ENCODE results near the gene IFRD2.
"Not testable (repeated sequence)": the region's sequence is repeated elsewhere in the genome, so short reads cannot be mapped to it uniquely, and the experiment has no call there.

IFRD2 gene

DNA sequence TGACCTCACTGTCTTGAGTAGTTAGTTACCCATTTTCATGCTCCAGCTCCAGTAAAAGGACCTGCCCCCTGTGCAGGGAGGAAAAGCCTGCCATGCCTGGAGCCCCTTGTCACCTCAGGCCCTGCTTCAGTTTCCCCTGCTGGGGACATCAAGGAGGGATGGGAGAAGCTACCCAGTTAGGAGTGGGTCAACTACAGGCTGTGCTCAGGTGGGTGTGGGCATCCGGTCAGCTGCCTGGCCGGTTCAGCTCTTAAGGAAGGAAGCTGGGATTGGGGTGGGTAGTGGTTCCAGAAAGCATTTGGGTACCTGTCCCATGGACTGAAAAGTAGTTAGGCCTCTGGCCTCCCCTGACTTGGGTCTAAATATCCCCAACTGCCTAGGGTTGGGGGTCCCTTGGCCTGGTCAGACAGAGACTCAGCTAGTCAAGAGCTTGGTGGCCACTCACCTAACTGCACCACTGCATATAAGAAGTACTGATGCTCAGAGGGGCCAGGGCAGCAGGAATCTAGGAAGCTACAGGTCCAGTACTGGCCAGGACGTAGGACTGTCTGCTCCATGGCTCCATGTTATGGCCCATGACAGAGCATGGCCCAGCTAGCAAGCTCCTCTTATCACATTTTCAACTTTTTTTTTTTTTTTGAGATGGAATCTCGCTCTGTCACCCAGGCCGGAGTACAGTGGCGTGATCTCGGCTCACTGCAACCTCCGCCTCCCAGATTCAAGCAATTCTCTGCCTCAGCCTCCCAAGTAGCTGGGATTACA, 12.8 kb downstream of the IFRD2 start:
- DNase-seq = no peak

DNA sequence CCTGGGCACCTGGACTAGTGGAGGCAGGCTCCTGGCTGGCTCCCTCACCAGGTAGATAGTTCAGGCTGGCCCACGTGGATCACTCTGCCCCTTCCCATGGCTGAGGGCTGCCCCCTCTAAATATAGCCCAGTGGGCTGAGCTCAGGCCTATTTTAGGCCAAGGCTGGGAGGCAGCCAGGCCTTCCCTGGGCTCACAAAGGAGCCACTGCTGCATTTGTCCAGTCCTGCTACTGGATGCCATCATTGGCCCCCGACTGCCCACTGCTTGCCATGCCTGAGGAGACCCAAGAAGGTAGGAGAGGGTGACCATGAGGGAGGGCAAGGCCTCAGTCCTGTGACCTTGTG, 13.4 kb downstream of the IFRD2 start, which contains the start of gene LSMEM2:
Gene LSMEM2 (plus strand): TSS at position 208 of the 345 bp plus-strand sequence. CDS start 27 bp downstream, at position 235.
- DNase-seq = no peak

DNA sequence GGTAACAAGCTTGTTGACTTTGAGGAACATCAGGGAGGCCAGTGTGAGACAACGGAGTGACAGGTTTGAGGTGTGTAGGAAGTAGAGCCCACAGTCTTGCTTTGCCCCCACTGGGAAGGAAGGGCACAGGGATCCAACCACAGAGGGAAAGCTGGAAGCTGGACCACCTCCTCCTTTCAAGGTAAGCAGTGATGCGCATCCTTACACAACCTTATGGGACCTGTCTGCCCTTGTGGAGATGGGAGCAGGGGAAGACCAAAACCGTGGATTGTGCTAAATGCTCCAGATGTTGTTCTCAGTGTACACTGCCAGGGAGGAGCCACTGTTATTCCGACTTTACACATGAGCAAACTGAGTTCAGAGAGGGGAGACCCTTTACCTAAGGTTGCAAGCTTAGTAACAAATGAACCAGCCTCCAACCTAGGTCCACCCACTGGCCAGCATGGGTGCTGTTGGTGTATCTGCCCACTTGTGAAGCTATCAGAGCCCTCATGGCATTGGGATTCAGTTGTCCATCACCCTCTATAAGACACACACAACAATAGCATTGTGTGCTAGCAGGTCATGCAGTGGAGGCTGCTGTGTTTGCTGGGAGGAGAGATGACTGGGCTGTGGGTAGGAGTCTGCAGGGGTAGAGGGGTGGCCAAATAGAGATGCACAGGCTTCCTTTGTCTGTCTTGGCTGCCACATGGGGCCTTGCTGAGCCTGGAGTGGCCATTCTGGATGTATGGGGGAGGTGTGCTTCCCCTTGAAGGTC, 13.9 kb downstream of the IFRD2 start:
- DNase-seq = no peak

DNA sequence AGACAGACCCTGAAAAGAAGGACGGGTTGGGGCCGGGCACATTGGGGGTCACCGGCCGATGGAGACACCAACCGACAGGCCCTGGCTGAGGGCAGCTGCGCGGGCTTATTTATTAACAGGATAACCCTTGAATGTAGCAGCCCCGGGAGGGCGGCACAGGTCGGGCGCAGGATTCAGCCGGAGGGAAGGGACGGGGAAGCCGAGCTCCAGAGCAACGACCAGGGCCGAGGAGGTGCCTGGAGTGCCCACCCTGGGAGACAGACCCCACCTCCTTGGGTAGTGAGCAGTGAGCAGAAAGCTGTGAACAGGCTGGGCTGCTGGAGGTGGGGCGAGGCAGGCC, 15.5 kb downstream of the IFRD2 start:
- no peak for DNase-seq

DNA sequence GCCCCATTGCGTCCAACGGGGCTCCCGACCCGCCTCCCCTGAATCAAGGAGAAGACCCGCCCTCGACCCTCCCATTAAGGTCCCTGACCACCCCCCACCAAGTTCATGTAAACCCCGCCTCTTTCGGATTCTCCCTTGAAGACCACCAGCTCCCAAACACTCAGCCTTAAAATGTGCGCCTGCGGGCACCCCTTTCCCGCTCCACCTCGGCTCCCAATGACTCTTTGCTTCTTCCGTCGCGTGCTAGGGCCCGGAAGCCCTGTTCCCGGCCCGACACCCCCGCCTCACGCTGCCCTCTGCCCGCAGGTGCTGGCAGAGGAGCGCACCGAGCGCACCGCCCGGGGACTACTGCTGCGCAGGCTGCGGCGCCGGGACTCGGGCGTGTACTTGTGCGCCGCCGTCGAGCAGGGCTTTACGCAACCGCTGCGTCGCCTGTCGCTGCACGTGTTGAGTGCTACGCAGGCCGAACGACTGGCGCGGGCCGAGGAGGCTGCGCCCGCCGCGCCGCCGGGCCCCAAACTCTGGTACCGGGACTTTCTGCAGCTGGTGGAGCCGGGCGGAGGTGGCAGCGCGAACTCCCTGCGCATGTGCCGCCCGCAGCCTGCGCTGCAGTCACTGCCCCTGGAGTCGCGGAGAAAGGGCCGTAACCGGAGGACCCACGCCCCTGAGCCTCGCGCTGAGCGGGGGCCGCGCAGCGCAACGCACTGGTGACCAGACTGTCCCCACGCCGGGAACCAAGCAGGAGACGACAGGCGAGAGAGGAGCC, 16.1 kb downstream of the IFRD2 start:
- DNase-seq = no peak

DNA sequence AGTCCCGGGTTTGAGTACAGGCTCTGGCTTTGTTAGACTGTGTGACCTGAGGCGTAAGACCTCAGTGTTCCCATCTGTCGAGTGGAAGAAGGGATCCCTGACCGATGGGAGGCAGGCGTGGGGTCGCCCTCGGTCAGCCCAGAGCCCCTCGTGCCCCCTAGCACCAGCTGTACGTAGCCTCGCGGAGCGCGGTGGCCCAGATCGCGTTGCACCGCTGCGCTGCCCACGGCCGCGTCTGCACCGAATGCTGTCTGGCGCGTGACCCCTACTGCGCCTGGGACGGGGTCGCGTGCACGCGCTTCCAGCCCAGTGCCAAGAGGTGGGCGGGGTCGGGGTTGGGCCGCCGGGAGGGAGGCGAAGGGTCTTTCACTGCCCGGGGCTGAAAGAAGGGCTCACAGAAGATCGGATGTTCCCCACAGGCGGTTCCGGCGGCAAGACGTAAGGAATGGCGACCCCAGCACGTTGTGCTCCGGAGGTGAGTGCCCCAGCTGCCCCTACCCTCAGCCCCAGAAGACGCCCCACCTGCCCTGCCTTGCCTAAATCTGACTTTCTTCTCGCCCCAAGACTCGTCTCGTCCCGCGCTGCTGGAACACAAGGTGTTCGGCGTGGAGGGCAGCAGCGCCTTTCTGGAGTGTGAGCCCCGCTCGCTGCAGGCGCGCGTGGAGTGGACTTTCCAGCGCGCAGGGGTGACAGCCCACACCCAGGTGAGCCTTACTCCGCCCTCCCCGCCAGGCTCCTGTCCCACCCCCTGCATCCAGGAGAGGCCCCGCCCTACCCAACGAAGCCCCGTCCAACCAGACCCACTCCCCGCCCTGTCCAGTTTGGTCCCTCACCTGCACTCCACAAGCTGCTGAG, 16.9 kb downstream of the IFRD2 start:
- no peak for DNase-seq

DNA sequence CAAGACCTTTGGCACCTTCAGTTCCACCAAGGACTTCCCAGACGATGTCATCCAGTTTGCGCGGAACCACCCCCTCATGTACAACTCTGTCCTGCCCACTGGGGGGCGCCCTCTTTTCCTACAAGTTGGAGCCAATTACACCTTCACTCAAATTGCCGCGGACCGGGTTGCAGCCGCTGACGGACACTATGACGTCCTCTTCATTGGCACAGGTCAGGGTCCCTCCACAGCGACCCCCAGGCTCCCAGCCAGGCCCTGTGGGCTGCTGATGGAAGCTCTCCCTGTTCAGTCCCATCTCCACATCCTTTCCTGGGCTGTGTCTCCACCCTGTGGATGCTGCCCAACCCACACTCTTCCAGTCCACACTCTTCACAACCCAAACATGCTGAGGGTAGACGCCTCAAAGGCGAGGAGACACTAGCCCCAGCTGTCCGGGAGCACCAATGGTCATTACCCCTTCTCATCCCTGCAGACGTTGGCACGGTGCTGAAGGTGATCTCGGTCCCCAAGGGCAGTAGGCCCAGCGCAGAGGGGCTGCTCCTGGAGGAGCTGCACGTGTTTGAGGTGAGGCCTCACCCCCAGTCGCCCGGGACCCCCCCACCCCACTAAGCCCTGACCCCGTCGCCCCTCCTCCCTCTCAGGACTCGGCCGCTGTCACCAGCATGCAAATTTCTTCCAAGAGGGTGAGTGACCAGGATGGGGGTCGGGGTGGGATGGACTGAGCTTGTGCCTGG, 17.7 kb downstream of the IFRD2 start:
- DNase-seq = peak; percentile 75

DNA sequence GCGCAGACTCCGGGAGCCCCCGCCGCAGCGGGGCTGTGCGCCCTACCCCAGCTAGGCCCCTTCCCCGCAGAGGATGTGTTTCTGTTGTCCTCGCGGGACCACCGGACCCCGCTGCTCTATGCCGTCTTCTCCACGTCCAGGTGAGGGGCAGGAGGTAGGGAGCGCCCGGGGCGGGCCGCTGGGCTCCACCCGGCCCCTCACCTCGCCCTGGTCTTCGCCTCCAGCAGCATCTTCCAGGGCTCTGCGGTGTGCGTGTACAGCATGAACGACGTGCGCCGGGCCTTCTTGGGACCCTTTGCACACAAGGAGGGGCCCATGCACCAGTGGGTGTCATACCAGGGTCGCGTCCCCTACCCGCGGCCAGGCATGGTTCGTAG, 18.6 kb downstream of the IFRD2 start:
- no peak for DNase-seq

DNA sequence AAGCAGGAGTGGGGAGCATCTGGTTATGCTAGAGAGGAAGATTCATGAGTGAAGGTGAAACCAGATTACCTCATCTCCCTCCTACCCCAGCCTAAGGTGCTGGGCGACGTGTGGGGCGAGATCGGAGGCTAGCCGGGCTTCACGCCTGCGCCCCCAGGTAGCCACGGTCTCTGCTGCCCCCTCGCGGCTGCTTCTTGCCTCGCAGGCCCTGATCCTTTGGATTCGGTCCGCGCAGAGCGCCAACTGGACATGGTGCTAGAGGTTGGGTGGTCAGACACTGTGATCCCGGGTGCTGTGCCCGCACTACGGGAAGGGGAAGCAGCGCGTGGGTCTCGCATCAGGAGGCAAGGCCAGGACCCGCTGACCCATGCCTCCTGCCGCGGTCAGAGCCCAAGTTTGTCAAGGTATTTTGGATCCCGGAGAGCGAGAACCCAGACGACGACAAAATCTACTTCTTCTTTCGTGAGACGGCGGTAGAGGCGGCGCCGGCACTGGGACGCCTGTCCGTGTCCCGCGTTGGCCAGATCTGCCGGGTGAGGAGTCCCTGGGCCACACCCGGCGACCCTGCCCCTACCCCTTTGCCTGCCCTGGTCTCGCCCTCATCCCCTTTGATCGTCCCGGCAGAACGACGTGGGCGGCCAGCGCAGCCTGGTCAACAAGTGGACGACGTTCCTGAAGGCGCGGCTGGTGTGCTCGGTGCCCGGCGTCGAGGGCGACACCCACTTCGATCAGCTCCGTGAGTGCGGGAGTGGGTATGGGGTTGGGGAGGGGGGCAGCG, 19.1 kb downstream of the IFRD2 start:
- DNase-seq = peak; percentile 96

DNA sequence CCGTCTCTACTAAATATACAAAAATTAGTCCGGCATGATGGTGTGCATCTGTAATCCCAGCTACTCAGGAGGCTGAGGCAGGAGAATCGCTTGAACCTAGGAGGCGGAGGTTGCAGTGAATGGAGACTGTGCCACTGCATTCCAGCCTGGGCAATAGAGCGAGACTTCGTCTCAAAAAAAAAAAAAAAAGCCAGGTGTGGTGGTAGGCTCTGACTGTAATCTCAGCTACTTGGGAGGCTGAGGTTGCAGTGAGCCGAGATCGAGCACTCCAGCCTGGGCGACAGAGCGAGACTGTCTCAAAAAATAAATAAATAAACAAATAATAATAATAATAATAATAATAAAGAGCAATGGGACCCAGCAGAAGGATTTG, 19.7 kb downstream of the IFRD2 start:
- not testable (repeated sequence) for DNase-seq

DNA sequence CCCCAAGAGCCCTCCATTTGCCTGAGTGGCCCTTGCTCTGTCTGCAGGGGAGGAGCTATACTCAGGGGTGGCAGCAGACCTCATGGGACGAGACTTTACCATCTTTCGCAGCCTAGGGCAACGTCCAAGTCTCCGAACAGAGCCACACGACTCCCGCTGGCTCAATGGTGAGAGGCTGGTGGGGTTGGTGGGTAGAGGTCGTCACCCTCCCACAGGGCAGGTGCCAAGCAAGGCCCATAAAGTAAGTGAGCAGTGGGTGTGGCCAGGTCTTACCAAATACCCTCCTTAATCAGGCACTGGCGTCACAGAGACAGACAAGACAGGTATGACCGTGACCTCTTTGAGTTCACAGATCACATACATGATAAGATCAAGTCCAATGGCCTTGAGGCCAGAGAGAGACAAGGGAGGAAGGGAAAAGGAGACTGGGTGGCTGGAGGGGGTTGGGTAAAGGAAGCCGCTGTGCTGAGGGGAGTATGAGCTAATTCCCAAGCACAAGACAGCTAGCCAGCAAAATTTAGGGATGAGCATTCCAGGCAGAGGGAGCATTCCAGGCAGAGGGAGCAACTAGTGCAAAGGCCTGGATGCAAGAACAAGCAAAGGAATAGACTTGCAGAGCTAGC, 20.8 kb downstream of the IFRD2 start:
- no peak for DNase-seq

DNA sequence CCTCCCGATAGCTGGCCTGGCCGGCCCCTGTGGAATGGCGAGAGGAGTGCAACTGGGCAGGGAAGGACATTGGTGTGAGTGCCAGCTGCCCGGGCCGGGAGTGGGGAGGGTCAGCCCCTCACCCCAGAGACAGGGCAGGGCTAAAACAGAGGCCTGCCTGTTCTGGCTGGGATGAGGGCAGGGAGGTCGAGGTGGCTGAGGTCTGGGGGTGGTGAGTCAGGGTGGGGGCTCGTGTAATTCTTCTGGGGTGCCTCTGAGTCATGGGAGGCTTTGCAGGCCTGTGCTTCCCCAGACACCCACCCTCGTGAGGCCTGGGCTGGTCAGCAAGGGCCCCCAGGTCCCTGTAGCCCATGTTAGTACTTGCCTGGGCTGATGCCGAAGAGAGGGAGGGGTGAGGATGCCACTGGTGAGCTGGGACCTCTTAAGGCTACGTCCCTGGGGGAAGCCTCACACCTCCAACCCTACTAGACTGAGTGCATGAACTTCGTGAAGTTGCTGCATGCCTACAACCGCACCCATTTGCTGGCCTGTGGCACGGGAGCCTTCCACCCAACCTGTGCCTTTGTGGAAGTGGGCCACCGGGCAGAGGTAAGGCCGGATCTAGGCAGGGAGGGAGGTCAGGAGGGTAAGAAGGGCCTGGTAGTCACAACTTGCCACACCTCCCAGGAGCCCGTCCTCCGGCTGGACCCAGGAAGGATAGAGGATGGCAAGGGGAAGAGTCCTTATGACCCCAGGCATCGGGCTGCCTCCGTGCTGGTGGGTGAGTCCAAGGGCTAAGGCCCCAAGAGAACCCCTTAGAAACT, 21.6 kb downstream of the IFRD2 start:
- no peak for DNase-seq

DNA sequence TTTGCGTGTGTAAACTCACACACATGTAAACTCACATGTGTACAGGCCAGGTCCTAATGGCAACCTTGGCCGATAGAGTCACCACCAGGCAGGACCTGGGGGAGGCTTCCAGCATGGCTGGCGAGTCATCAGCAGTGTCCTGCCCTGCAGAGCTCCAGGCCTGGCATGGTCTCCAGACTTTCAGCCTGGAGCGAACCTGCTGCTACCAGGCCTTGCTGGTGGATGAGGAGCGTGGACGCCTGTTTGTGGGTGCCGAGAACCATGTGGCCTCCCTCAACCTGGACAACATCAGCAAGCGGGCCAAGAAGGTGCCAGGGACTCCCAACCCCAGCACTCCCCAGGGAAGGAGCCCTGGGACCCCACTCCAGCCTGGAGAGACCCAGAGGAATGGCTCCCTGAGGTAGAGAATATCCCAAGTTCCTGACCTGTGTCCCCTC, 22.2 kb downstream of the IFRD2 start:
- DNase-seq = no peak

DNA sequence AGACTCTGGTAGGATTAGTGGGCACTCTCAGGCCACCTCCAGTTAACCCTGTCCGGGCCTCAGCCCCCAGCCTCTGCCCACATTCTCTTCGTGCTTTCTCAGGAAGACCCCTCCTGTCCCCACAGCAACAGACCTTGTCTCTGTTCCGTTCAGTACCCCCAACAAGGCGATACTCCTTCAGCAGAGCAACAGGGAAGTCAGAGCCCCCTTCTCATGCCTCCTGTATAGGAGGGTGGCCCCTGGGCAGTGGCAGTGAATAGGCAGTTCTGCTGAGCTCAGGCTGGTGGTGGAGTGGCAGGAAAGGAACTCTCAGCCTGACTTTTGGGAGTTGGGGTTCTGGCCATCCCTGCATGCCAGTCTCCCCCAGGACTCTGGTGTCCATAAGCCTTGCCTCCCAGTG, 22.8 kb downstream of the IFRD2 start:
- no peak for DNase-seq

DNA sequence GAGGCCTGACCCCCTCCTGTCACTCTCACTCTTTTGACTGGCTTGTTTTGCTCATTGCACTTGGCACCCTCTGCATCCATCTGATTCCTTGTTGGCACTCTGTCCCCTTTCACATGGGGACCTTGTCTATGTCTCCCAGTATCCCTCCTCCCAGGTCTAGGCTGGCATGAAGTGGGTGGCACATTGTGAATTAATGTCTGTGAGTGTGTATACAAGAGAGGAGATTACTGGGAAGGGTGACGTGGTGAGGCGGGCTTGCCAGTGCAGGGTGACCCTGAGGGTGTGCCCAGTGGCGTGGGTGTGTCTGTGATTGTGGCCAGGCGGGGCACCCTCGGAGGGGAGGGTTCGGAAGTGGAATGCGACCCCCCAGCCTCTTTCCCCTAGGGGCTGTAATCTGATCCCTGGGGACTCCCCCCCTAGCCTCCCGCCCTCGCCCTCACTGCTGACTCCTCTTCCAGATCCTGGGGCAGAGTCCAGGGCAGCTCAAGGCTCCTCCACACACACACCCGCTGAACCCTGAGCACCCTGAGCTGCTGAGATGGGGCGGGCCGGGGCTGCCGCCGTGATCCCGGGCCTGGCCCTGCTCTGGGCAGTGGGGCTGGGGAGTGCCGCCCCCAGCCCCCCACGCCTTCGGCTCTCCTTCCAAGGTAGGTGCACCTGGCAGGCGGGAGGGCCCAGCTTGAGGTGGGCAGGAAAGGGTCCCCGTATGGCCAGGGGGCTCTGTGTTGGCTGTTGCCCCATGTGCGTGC, 23.4 kb downstream of the IFRD2 start, which contains the start of gene SEMA3B:
Gene SEMA3B (plus strand): TSS at position 445 of the 749 bp plus-strand sequence. CDS start 94 bp downstream, at position 539.
- no peak for DNase-seq

DNA sequence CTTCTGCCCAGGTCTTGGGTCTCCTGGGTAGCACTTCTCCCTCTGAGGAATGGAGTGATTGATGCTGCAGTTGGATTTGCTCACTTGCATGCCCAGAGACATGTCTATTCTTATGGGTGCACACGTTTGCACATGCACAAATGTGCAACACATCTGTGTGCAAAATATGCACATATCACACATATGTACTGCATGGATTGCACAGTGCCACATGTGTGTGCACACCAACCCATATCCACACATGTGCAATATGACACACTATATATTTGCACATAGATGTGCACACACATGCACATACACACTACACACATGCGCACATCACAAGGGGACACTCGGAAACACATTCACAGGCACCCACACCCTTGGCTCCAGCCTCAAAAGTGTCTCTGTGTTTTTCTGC, 24.0 kb downstream of the IFRD2 start:
- no peak for DNase-seq

DNA sequence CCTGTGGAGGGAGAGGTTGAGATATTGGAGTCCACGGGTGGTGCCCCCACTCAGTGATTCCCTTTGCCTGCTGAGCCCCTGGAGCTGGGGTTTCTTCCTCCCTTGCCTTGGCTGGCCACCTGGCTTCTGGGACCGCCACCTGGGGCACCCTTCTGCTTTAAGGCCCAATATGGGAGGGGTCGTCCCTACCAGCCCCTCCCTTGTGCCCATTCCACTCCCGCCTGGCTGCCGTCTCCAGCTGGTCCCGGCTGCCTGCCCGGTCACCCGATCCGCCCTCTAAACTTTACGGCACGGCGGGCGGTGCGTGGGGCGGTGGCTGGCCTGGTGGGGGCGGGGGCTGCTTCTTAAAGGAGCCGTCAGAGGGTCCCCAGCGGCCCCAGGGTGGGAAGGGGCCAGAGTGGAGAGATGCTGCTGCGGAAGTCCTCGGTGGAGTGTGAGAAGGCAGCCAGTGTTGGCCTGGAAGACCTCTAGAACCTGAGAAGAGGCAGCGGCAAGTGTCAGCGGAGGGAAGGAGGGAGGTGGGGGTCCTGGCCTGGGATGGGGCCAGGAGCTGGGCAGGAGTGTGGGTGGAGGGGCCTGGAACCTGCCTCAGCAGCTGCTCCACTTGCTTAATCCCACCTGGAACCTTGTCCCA, 24.8 kb downstream of the IFRD2 start:
- DNase-seq = no peak

DNA sequence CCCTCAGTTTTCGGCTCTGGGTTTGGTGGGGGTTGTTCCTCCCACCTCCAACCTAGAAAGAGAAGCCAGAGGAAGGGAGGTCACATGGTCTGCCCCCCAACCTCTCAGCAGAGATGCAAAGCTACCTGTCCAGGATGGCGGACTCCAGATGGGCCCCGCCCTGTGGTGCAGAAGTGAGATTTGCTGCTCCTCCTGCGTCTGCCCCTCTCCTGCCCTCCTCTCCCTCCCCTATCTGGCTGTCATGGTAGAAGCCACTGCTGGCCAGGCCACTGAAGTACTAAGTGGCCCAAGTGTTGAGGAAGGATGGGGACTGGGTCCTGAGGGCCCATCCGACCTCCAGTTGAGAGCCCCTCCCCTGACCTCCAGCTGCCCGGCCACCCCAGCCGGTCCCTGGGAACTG, 25.4 kb downstream of the IFRD2 start:
- no peak for DNase-seq

DNA sequence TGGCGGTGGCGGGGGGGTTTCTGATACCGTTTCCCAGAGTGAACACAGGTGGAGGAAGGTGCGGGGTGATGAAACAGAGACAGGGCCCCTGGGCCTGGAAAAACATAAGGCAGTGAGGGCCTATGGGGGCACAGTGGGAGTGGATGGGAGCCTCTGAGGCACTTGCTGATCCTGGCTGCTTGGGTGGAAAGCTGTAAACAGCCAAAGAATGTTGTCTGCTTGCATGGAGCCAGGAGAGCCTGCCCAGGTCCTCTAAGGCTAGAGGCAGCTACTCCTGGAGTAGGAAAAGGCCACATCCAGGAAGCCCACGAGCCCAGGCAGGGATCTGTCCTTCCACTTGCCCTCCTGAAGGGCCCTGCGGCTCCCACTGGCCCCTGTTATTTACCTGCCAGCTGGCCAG, 26.2 kb downstream of the IFRD2 start:
- DNase-seq = no peak
